NCI-H2227 treated with DMSO at 0.1 percent for 48 hours (cell line): ENCODE measurements around the gene TMEM108.

ENCODE experiments used
- DNase-seq: peaks from one replicate; lab custom pipeline; 2025; lab: John Stamatoyannopoulos, UW

The TMEM108 gene

DNA sequence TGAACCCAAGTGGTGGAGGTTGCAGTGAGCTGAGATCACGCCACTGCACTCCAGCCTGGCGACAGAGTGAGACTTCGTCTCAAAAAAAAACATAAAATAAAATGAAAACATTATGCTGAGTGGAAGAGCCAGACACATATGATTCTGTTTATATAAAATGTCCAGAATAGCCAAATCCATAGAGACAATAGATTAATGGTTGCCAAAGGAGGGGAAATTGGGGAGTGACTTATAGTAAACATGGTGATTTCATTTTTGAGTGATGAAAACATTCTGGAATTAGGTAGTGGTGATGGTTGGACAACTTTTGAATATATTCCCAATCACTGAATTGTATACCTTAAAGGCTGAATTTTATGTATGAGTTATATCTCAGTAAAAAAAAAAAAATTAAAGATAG, 189.6 kb downstream of the TMEM108 start:
- DNase-seq = no peak

DNA sequence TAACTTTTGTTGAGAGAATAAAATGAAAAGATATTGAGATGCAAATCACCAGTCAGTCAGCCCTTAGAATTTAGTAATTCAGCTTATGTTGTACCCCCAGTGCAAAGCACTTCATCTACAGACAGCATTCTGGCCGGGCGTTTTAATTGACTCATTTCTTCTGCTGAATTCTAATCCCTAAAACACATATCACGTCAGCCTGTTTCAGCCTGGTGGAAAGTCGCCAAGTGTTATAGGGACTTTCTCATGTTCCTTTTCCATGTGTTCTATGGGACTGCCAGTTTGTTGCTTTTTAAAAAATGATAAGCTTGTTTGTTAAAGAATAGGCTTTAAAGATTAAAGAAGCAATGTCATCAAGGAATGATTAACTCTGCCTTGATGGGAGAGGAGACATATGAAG, 192.0 kb downstream of the TMEM108 start:
- DNase-seq = no peak

DNA sequence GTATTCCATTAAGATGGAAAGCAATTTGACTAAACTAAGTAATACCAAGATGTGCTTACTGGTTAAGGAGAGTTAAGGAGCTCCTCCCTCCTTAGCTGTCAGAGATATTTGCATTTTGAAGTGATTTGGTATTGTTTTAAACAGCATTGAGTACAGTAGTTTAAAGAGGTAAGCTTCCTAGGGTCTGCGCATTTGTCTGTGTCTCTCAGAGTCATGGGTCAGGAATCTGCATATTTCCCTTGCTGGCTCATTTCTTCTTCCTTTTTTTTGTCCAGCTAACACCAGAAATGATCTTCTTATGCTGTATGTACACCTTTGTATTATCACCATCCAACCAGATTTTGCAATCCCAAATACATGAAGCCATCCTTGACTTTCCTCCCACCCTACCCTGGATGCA, 198.7 kb downstream of the TMEM108 start:
- no peak for DNase-seq

DNA sequence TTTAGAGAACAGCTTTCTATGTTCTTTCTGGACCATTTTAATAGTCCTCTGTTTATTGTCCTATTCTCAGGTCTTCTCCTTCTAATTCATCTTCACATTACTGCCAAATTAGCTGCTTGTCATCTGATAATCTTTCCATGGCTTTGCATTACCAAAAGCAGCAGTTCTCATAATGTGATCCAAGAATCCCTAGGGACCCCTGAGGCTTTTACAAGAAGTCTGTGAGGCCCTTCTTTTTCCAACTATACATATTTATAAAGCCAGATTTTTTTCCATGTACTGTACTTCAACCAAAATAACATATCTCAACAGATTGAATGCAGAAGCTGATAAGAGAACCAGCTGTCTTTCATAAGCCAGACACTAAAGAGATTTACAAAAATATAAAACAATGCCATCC, 199.2 kb downstream of the TMEM108 start:
- DNase-seq = no peak

DNA sequence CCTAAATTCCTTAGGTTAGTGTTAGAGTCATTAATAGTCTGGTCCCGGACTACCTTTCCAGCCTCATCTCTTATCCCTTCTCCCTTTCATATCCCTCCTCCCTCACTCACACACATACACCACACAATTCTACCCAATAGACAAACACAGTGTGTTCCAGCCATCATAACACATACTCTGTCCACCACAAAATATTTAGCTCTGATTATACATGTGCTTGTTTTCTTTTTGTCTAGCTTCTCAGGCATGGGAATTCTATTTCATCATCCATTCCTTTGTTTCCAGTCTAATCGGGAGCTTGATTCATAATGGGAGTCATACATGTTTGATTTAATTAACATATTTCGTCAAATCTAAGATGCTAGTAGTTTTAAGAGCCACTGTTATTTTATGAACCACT, 199.8 kb downstream of the TMEM108 start:
- no peak for DNase-seq

DNA sequence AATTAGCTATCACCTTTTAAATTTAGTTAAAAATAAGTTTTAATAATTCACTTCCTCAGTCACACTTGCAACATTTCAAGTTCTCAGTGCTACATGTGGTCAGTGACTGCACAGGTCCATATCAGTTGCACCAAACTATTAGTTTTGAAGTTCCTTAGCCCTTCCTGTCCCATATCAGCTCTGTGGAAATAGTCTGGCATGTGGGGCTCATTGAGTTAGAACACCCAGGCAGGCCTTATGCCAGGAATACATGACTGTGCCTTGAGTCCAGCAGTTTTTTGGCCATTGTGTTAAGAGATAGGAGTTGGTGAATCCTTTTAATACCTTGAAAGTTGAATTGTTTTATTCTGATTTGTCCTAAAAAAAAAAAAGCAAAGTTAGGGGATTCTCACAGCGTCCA, 207.9 kb downstream of the TMEM108 start:
- DNase-seq = no peak

DNA sequence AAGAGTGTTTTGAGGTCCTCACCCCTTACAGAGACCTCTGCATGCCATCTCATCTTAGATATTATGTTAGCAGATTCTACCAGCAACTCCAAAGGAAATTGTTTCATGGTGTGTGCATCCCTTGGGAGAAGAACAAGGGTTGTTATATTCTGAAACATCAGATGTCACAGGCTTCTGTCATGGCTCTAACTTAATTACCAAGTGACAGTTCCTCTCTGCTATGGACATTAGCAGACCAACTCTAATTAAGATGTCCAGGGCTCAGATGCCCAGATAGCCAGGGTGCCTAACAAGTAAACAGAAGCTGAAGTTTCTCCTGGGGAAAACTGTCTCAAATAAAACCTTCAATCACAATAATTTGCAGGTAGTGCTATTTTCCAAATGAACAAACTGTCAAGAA, 208.6 kb downstream of the TMEM108 start:
- DNase-seq = no peak

DNA sequence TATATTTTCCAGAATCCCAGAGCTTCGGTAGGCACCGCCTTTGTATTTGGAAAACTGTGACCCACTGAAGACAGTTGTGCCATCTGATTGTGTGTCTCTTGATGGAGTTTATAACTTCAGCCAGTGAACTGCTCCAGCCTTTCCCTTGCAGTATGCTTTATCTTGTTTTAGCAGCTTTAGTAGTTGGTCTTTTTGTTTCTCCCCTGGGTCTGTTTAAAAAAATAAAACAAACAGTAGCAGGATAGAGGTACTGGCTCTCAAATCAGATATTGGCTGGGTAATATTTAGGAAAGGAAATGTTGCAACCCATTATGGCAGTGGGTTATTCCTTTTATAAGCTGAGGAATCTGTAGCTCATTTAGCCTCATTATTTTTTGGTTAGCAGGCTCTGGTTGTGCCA, 210.2 kb downstream of the TMEM108 start:
- no peak for DNase-seq

DNA sequence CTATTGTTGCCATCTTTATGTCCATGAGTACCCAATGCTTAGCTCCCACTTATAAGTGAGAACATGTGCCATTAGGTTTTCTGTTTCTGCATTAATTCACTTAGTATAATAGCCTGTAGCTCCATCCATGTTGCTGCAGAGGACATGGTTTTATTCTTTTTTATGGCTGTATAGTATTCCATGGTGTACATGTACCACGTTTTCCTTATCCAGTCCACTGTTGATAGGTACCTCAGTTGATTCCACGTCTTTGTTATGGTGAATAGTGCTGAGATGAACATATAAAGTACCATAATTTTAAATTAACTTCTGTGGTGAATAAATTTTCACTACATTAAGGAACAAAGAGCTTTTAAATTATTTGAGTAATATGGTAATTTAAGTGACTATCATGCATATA, 211.3 kb downstream of the TMEM108 start:
- no peak for DNase-seq

DNA sequence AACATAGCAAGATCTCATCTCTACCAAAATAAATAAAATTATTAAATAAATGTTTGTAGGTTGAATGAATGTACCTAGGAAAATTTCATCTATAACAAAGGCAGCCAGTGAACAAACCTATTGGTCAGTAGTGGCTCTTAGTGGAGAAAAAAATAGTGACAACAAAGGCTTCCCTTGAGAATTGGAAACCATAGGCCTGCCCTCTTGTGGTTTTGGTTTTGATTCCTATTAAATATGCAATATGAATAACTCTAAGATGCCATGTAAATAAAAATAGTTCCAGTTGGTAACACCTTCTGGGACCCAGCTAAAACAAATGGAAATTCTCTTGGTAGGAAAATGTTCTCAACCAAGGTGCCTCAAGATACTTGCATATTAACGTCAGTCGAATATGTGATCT, 216.0 kb downstream of the TMEM108 start:
- no peak for DNase-seq

DNA sequence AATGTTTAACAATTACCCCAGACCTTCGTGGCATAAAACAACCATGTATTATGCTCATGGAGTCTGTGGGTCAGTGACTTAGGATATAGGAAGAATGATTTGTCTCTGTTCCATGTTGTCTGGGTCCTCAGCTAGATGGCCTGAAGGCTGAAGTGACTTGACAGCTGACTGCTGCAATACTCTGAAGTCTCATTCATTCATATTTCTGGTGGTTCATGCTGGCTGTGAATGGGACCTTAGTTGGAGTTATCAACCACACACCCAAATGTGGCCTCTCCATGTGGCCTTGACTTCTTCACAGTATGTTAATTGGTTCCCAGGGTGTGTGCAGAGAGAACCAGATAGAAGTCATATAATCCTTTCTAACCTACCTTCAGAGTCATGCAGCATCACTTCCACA, 216.5 kb downstream of the TMEM108 start:
- no peak for DNase-seq

DNA sequence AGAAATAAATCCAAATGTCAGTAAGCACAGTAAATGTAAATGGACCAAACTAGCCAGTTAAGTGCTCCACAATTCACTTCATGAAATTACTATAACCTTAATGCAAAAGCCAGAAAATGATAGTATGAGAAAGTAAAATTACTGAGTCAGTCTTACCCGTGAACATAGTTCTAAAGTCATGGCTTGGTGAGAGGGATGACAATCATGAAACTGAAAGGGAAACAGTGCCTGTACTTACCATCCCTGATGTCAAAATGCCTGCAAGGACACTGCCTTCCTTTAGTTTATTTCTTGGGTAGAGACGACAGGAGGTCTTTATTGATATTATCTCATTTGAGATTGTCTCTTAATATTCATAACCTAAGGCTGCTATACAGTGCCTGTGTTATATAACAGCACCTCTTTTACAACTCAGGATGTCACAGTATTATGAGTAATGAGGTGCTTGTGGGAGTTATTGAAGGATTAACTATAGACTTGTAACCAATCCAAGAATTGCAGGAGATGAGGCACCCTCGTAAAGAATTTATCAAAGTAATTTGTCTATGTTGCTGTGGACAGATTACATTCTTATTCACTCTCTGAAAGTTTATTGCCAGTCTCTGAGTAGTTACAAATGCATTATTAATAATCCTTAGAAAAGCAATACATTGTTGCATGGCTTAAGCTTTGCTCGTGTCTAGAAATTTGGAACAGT, 218.7 kb downstream of the TMEM108 start:
- DNase-seq = no peak

DNA sequence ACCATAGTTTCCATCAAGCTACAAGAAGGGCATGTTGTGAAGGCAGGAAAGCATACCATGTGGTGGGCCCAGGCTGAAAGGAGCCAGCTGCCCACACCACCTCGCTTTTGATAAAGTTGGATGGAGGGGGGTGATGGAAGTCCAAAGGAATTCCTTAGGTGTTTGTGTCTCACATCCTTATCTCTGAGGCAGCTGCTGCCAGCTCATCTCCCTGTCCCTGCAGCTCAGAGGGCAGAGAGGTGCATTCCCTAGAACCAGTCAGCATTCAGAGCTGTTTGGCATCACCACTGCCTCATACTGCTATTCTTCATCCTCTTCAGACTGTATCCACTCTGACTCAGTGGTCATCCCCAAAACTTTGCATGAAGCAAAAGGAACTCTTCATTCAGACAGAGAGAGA, 220.2 kb downstream of the TMEM108 start:
- no peak for DNase-seq

DNA sequence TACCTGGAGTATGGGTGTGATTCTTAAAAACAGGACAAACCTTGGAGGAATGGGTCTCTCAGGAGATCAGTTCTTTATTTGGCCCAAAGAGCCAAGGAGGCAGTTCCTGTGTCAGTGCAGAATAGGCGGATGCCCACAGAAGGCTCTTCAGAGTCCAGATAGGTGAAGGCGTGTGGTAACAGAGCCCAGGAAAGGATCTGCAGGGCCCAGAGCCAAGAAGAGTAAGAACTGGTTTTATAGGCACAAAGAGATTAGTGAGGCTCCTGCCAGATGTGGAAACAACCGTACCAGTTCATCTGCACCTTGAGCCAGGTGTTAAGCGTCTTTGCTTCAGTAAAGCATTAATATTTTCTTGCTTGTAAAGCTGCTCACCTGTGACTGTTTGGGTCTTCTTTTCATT, 221.6 kb downstream of the TMEM108 start:
- DNase-seq = no peak

DNA sequence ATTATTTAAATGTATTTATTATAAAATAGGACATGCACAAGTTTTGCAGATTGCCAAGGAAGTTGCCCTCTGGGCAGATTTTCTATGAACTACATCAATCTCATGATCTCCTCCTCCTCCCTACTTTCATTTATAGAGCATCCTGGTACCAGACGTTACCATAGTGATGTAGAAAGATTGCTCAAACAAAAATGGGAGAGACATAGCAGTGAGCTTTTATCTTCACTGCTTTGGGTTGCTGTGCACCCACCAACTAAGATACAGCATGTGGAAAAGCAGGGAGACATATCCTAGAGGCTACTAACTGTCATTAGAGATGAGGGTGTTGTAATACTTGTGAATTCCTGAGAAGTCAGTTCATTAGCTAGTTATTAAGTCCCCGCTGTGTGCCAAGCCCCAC, 224.1 kb downstream of the TMEM108 start:
- no peak for DNase-seq

DNA sequence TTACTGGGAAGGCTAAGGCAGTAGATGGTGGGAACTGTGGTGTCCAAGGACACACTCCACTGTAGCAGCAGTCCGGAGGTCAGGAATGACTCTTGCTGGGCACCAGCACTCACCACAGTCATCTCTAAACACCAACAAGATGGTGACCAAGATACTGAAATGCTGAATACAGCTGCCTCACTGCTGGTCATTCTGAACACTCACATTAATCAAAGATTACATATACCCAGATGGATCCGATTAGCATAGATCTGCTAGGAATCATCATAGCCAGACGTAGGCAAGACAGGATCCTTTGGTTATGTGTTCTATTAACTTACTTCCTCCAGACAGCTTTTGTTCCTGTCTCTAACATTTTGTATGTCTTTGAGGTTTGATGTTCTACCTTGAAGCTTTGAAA, 226.7 kb downstream of the TMEM108 start:
- DNase-seq = no peak

DNA sequence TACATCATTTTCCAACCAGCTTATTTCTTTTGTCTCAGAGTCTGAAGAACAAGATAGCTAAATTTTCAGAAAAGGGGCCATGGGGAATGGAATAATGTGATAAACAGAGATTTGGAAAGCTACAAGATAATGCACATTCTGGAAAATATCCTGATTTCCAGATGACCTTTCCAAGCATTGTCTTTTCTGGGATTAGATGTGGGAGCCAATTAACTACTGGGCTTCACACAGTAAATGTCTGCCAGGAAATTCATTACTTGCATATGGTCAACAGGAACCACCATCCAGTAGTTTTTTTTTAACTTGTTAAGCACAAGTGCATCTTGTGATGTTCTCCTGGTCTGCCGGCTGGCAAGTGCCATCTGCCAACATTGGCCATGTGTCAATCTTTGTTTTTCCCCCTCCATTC, 230.5 kb downstream of the TMEM108 start:
- DNase-seq = no peak

DNA sequence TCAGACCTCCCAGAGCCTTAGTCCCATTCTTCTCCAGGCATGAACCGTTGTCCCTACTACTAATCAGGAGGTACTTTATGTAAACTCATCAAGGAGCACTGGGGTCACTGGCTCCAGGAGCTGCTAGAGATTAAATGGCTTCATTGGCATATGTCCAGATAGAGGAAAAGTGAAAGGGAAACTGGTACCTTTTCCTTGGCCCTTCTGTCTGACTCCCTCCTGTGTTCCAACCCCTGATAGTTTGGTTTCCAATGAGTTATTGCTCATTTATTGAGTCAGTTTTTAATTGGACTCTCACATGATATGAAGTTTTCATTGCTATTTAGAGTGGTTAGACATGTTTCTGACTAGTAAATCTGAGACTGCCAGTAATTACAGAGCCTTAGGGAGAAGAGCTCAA, 231.2 kb downstream of the TMEM108 start:
- DNase-seq = peak; percentile 6

DNA sequence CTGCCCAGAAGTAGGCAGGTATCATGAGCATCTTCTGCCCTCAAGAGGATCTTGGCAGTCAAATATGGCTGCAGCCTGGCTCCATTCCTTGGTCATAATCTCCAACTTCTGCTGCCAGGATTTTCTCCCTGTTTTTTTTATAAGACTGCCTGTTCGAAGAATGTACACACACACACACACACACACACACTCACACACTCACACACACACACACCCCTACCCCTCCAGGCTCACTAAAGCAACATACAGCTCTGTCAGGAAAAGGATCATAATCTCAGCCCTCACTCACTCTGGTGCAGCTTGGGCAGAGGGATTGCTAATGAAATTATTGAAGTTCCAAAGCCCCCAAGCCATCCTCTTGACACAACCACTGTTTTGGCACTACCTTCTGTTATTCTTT, 232.4 kb downstream of the TMEM108 start:
- DNase-seq = no peak

DNA sequence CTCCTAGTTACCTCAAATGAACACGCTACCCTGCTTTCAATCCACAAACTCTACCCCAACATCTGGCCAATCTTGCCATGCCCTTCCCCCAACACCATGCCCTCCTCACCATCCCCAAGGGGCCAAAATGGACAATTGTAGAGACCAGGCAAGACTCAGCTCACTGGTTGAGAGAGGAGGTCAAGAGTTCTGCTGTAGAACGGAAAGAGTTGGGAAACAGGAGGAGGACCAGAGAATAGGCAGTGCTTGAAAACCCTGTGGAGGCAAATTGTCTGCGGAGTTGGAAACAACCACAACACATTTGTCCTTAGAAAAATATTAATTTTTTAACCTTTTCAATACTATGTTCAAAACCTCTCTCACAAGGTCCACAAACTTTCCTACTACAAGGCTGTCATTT, 232.9 kb downstream of the TMEM108 start:
- DNase-seq = no peak

DNA sequence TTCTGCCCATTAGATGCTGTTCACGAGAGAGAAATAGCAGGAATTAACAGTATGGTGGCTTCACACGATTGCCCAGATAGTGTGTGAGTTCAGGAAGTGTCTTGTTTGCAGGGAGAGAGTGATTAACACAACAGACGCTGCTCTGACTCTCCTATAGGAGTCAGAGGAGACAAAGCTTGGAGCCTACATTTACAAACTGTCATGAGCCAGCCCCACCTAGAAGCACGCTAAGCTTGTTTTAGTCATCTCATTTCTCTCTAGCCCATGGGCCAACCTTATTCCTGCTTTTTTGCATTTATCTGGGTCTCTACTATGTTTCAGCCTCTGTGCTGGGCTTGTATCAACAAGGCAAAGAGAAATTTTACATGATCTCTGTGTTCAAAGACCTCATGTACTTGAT, 233.3 kb downstream of the TMEM108 start:
- DNase-seq = no peak

DNA sequence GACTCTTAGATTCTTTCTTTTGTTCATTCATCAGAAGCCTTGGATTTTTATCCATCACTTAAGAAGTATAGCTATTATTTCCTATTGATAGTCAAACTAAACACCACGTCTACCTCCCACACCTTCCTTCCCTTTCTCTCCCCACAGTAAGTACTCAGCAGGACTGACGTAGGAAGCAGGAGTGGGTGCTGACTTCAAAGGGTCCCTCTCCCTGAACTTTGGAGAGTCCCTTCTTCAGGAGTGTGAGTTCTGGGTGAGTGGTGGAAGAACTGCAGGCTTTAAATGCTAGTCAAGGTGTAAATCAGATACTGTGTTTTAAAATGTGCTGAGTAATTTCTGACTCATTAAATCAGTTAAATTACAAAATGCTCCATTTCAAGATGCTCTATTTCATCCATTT, 235.2 kb downstream of the TMEM108 start:
- DNase-seq = no peak

DNA sequence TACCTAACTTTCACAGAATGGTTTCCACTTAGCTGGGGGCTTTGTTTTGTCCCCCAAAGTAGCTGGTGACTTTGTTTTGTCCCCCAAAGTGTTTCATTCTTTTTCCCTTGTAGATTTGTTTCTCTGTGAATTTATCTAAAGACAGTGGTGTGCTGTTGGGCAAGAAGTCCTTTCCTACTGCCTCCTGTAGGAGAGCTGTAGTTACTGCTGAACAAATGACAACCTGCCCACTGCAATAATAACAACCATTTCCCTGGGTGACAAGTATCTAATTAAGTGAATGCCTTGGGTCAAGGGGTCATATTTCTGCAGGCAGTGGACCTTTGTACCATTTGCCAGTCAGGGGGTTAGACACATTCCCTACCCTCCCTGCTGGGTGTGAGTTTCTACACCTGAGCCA, 236.3 kb downstream of the TMEM108 start:
- no peak for DNase-seq

DNA sequence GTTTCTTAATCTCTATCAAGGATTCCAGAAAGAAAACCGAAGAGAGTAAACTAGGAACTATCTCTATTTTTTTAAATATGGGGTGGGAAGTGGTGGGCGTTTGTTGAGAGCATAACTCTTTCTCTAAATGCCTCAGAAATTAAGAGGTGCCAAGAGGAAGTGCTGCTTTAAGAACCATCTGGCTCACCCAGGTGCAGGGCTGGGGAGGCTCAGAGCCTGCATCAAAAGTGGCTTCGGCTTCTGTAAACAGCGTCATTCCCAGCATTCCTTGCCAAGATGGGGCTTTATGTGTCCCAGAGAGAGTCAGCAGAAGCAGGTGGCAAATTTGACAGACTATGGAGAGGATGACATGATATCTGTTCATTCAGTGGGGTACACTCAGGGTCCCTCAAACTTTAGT, 238.4 kb downstream of the TMEM108 start:
- no peak for DNase-seq

DNA sequence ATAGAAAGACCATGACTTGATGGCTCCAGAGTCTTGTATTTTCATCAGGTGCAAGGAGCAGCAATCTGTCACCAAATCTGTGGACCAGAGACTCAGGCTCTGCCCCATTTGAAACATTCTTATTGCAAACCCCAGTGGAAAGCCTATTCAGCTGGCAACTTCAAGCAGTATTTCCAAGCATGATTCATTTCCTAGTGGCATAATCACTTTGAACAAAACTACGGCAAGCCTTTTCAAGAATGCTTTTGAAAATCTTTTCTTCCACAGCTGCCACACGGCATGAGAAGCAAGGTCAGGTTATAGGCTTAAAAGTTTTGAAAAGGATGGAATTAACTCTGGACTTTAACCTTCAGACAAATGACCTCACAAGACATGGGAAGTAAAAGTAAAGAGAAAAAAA, 239.6 kb downstream of the TMEM108 start:
- DNase-seq = no peak
